HL-60 (cell line): ENCODE measurements around the gene HACD2.

ENCODE experiments used
- DNase-seq, 2 experiments: peaks; one replicate each; pipeline ENCODE4 v3.0.0-alpha.2; 2010 to 2020; ENCODE audit warnings: low read depth in 1 of 2, low spot score in 1 of 2
- H3K27ac ChIP-seq: fragments of 250-450 bp; sonication (Bioruptor Pico); replicated peaks from 2 replicates; pipeline ENCODE4 v1.5.1; 2020; ENCODE audit warnings: mild to moderate bottlenecking, moderate library complexity
- H3K27me3 ChIP-seq: fragments of 250-450 bp; sonication (Bioruptor Pico); 2 replicates; pipeline ENCODE4 v1.5.1; 2021; ENCODE audit warnings: mild to moderate bottlenecking, moderate library complexity; ENCODE audit not compliant: insufficient read depth, poor library complexity, severe bottlenecking
- H3K4me3 ChIP-seq: replicated peaks from 2 replicates; pipeline ENCODE4 v1.5.1; 2011; ENCODE audit warnings: mild to moderate bottlenecking, control low read depth, low read length; ENCODE audit not compliant: insufficient read depth
- CTCF ChIP-seq: IDR thresholded peaks from one replicate; pipeline ENCODE4 v1.5.1; 2011; ENCODE audit warnings: low read length, control low read depth, inconsistent platforms; ENCODE audit not compliant: insufficient read depth
- GABPA ChIP-seq: IDR thresholded peaks from 2 replicates; pipeline ENCODE4 v1.6.1; 2012; ENCODE audit warnings: low read depth
- POLR2AphosphoS5 ChIP-seq: IDR thresholded peaks from 2 replicates; pipeline ENCODE4 v1.6.1; 2012; ENCODE audit warnings: low read depth
- REST ChIP-seq: IDR thresholded peaks from 2 replicates; pipeline ENCODE4 v1.6.1; 2012; ENCODE audit warnings: low read depth; ENCODE audit not compliant: insufficient replicate concordance
- SPI1 ChIP-seq: IDR thresholded peaks from 2 replicates; pipeline ENCODE4 v1.6.1; 2012; ENCODE audit warnings: low read depth, mild to moderate bottlenecking, borderline replicate concordance

HACD2 gene

GRCh38 chr3:123523023-123523412, 61.8 kb downstream of the HACD2 start:
- DNase-seq = peak; percentile 12 to 59
- TF ChIP-seq CTCF (no peak), GABPA (no peak), SPI1 (peak; percentile 39; the same call in 1 of the 2 replicates), POLR2AphosphoS5 (no peak), REST (no peak)
- peak overlapping the region; percentile 46 for H3K27ac ChIP-seq
- H3K4me3 ChIP-seq = no peak overlapping the region
- H3K27me3 ChIP-seq = no peaks in the 10 kb centered on the region

- no peak for DNase-seq
- H3K27ac ChIP-seq = peak overlapping the region; percentile 46
- TF ChIP-seq CTCF (no peak), SPI1 (no peak), REST (no peak), GABPA (no peak)
- no peaks in the 10 kb centered on the region for H3K27me3 ChIP-seq
- no peak overlapping the region for H3K4me3 ChIP-seq
Observed at GRCh38 chr3:123522320-123523022, 62.4 kb downstream of the HACD2 start.

- DNase-seq = peak in 1 of 2 experiments; percentile 8
- H3K27me3 ChIP-seq = no peaks in the 10 kb centered on the region
- no peak overlapping the region for H3K27ac ChIP-seq
- no peak for TF ChIP-seq SPI1
- no peak for TF ChIP-seq POLR2AphosphoS5
- TF ChIP-seq REST = no peak
- no peak for TF ChIP-seq GABPA
- TF ChIP-seq CTCF = no peak
- H3K4me3 ChIP-seq = no peak overlapping the region
Observed at GRCh38 chr3:123521179-123521969, 63.5 kb downstream of the HACD2 start.
